ENCODE measurements around the gene SPATA13. TPM values are rescaled to one million over a fixed set of nuclear protein-coding genes. Genes with fewer than 3 reads are reported as not detected.

The SPATA13 gene
- total and polyA plus RNA-seq, 2 experiments from 2014 or later = 2.4 to 4.6 TPM

- in situ Hi-C loops (cut with MboI) = no loop called here
- Histone ChIP-seq H3K27ac (no peak overlapping the region), H4K20me1 (ENCODE audit: insufficient read depth) (no peaks in the 10 kb centered on the region), H3K9me2 (ENCODE audit: insufficient read depth) (no peaks in the 10 kb centered on the region), H3K9me3 (ENCODE audit: low read depth) (no peaks in the 10 kb centered on the region), H3K4me2 (ENCODE audit: unreplicated experiment) (no peak overlapping the region), H3K9ac (no peak overlapping the region), H3K4me1 (ENCODE audit: insufficient read depth) (peaks cover 22% of the 10 kb centered on the region), H3K27me3 (replicated peaks; ENCODE audit: insufficient read depth) (no peaks in the 10 kb centered on the region), H3K4me3 (no peak overlapping the region), H2AFZ (no peak overlapping the region), H3F3A (ENCODE audit: insufficient read depth) (peaks cover 9% of the 10 kb centered on the region; the same call in 1 of the 2 replicates), H3K79me2 (ENCODE audit: insufficient read depth) (no peaks in the 10 kb centered on the region; the same call in 1 of the 2 replicates), H3K36me3 (ENCODE audit: low read depth) (no peaks in the 10 kb centered on the region)
- 85 to 86% methylated on average over 4 of the region's 4 CpGs for WGBS, 2 experiments (ENCODE audit: low coverage in 1 of 2, low lambda C conversion rate in 2 of 2, missing lambda C conversion rate in 2 of 2)
- TF ChIP-seq EZH2phosphoT487 (IDR thresholded peaks at IDR 0.05; ENCODE audit: insufficient read depth, low read depth) (no peak), EZH2 (IDR thresholded peaks at IDR 0.05; ENCODE audit: insufficient read depth, poor library complexity, severe bottlenecking) (no peak)
- DNase-seq = peak; percentile 16
These were observed 109.3 kb downstream of the SPATA13 start for GRCh38 chr13:24269821-24270220.

DNA sequence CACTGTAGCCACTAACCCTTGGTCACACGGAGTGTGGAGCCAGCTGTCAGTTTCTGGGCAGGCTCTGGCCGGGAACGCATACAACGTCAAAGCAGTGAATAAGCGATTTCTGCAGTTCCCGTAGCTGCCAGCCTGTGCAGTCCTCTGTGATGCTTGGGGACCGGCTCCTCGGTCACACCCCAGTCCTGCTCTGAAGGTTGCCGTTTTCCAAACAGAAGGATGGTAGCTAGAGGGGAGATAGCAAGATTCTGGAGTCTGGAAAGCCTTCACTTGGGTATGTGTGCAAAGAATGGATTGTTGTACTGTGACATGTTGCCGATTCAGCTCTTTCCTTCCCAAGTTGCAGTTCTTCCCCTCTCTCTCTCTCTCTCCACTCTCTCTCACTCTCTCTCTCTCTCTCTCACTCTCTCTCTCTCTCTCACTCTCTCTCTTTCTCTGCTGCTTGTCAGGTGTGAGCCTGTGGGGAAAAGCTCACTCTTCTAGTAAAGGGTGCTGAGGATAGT, 110.2 kb downstream of the SPATA13 start:
- 5 to 6% methylated on average over 10 of the region's 10 CpGs for WGBS, 2 experiments (ENCODE audit: low coverage in 1 of 2, low lambda C conversion rate in 2 of 2, missing lambda C conversion rate in 2 of 2)
- Histone ChIP-seq H4K20me1 (ENCODE audit: insufficient read depth) (no peaks in the 10 kb centered on the region), H3K4me3 (peak overlapping the region; percentile 68), H3K27me3 (replicated peaks; ENCODE audit: insufficient read depth) (no peaks in the 10 kb centered on the region), H3K9me2 (ENCODE audit: insufficient read depth) (no peaks in the 10 kb centered on the region), H3K9me3 (ENCODE audit: low read depth) (no peaks in the 10 kb centered on the region), H3K79me2 (ENCODE audit: insufficient read depth) (no peaks in the 10 kb centered on the region; the same call in 1 of the 2 replicates), H3F3A (ENCODE audit: insufficient read depth) (peaks cover 9% of the 10 kb centered on the region; the same call in 1 of the 2 replicates), H2AFZ (peak overlapping the region; percentile 89), H3K4me2 (ENCODE audit: unreplicated experiment) (peak overlapping the region; percentile 78), H3K4me1 (ENCODE audit: insufficient read depth) (peaks cover 22% of the 10 kb centered on the region), H3K27ac (peak overlapping the region; percentile 51), H3K9ac (peak overlapping the region; percentile 67), H3K36me3 (ENCODE audit: low read depth) (no peaks in the 10 kb centered on the region)
- TF ChIP-seq EZH2 (IDR thresholded peaks at IDR 0.05; ENCODE audit: insufficient read depth, poor library complexity, severe bottlenecking) (no peak), EZH2phosphoT487 (IDR thresholded peaks at IDR 0.05; ENCODE audit: insufficient read depth, low read depth) (no peak)
- in situ Hi-C loops (cut with MboI) = no loop called here
- DNase-seq = peak; percentile 75

- TF ChIP-seq EZH2 (IDR thresholded peaks at IDR 0.05; ENCODE audit: insufficient read depth, poor library complexity, severe bottlenecking) (no peak), EZH2phosphoT487 (IDR thresholded peaks at IDR 0.05; ENCODE audit: insufficient read depth, low read depth) (no peak)
- no peaks in the 10 kb centered on the region for H4K20me1 ChIP-seq (ENCODE audit: insufficient read depth)
- in situ Hi-C loops (cut with MboI) = no loop called here
- H3K4me3 ChIP-seq = peak overlapping the region; percentile 68
- no peaks in the 10 kb centered on the region for H3K36me3 ChIP-seq (ENCODE audit: low read depth)
- no peak for DNase-seq
- H3K9me2 ChIP-seq (ENCODE audit: insufficient read depth) = no peaks in the 10 kb centered on the region
- no peaks in the 10 kb centered on the region for H3K9me3 ChIP-seq (ENCODE audit: low read depth)
- H3K27ac ChIP-seq = peak overlapping the region; percentile 51
- no peaks in the 10 kb centered on the region; the same call in 1 of the 2 replicates for H3K79me2 ChIP-seq (ENCODE audit: insufficient read depth)
- H3K27me3 ChIP-seq (replicated peaks; ENCODE audit: insufficient read depth) = no peaks in the 10 kb centered on the region
- peak overlapping the region; percentile 89 for H2AFZ ChIP-seq
- 44 to 51% methylated on average over 1 of the region's 1 CpG for WGBS, 2 experiments (ENCODE audit: low coverage in 1 of 2, low lambda C conversion rate in 2 of 2, missing lambda C conversion rate in 2 of 2)
- peaks cover 9% of the 10 kb centered on the region; the same call in 1 of the 2 replicates for H3F3A ChIP-seq (ENCODE audit: insufficient read depth)
- H3K9ac ChIP-seq = peak overlapping the region; percentile 67
- peaks cover 22% of the 10 kb centered on the region for H3K4me1 ChIP-seq (ENCODE audit: insufficient read depth)
- H3K4me2 ChIP-seq (ENCODE audit: unreplicated experiment) = peak overlapping the region; percentile 78
These were observed 110.7 kb downstream of the SPATA13 start for GRCh38 chr13:24271231-24271600.

GRCh38 chr13:24271601-24272451, 111.3 kb downstream of the SPATA13 start:
- Histone ChIP-seq H3K4me3 (peak overlapping the region; percentile 68), H3K36me3 (ENCODE audit: low read depth) (no peaks in the 10 kb centered on the region), H3K27ac (peak overlapping the region; percentile 51), H3K4me2 (ENCODE audit: unreplicated experiment) (peak overlapping the region; percentile 78), H3K9me2 (ENCODE audit: insufficient read depth) (no peaks in the 10 kb centered on the region), H3K79me2 (ENCODE audit: insufficient read depth) (no peaks in the 10 kb centered on the region; the same call in 1 of the 2 replicates), H3K27me3 (replicated peaks; ENCODE audit: insufficient read depth) (no peaks in the 10 kb centered on the region), H3F3A (ENCODE audit: insufficient read depth) (peaks cover 9% of the 10 kb centered on the region; the same call in 1 of the 2 replicates), H3K9ac (peak overlapping the region; percentile 67), H3K4me1 (ENCODE audit: insufficient read depth) (peaks cover 22% of the 10 kb centered on the region), H3K9me3 (ENCODE audit: low read depth) (no peaks in the 10 kb centered on the region), H2AFZ (peak overlapping the region; percentile 89), H4K20me1 (ENCODE audit: insufficient read depth) (no peaks in the 10 kb centered on the region)
- TF ChIP-seq EZH2 (IDR thresholded peaks at IDR 0.05; ENCODE audit: insufficient read depth, poor library complexity, severe bottlenecking) (no peak), EZH2phosphoT487 (IDR thresholded peaks at IDR 0.05; ENCODE audit: insufficient read depth, low read depth) (no peak)
- 11 to 13% methylated on average over 25 of the region's 25 CpGs for WGBS, 2 experiments (ENCODE audit: low coverage in 1 of 2, low lambda C conversion rate in 2 of 2, missing lambda C conversion rate in 2 of 2)
- in situ Hi-C loops (cut with MboI) = no loop called here
- DNase-seq = peak; percentile 66

All from GM23248 (cell line).